SH-SY5Y (cell line): ENCODE measurements around the gene RBFOX1.

Experiments used
- GATA2 ChIP-seq: IDR thresholded peaks from 2 replicates; pipeline ENCODE4 v1.6.1; 2011; ENCODE audit warnings: mild to moderate bottlenecking, low read depth, low read length
- GATA3 ChIP-seq: IDR thresholded peaks from 2 replicates; pipeline ENCODE4 v1.6.1; 2011; ENCODE audit warnings: low read depth, mild to moderate bottlenecking, low read length, moderate library complexity

- no peak for TF ChIP-seq GATA2
- no peak for TF ChIP-seq GATA3
Observed at GRCh38 chr16:7398536-7398935, 65.9 kb downstream of the RBFOX1 start.
